ENCODE results near the gene MYBPC3.

DNA sequence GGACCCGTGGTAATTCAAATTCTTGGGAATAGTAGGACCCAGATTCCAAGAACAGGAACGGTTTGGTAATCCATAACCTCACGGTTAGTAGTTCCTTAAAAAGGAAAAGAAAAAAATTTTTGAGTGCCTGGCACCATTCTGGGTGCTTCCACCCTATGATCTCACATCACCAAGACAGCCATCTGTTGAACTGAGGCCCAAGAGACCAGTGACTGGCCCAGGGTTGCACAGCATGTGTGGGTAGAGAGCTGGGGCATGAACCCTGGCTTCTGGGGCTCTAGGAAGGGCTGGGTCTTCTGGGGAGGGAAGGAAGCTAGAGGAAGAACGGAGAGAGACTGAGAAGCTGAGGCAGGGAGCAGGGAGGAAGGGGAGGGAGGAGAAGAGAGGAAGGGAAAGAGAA is 30.6 kb upstream of the MYBPC3 start:
- TF ChIP-seq, protein P1, sequence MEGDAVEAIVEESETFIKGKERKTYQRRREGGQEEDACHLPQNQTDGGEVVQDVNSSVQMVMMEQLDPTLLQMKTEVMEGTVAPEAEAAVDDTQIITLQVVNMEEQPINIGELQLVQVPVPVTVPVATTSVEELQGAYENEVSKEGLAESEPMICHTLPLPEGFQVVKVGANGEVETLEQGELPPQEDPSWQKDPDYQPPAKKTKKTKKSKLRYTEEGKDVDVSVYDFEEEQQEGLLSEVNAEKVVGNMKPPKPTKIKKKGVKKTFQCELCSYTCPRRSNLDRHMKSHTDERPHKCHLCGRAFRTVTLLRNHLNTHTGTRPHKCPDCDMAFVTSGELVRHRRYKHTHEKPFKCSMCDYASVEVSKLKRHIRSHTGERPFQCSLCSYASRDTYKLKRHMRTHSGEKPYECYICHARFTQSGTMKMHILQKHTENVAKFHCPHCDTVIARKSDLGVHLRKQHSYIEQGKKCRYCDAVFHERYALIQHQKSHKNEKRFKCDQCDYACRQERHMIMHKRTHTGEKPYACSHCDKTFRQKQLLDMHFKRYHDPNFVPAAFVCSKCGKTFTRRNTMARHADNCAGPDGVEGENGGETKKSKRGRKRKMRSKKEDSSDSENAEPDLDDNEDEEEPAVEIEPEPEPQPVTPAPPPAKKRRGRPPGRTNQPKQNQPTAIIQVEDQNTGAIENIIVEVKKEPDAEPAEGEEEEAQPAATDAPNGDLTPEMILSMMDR (IDR thresholded peaks at IDR 0.05): no peak
- TF ChIP-seq POLR2A (IDR thresholded peaks at IDR 0.05) (no peak), EP300 (IDR thresholded peaks at IDR 0.05; ENCODE audit: low read depth) (no peak), POLR2AphosphoS5 (IDR thresholded peaks at IDR 0.05) (no peak)
